Endometrial microvascular endothelial cells (primary cell): ENCODE data around the gene DNAAF1. TPM values are rescaled to one million over a fixed set of nuclear protein-coding genes. Genes with fewer than 3 reads are reported as not detected.

Experiments used
- in situ Hi-C: cut with HindIII; loops from 2 replicates; pipeline ENCODE4 v1.10.0; 2017; ENCODE audit warnings: low sequenced_read_pairs, low pct_unique_long_range_greater_than_20kb; ENCODE audit errors: inconsistent ontology term
- total RNA-seq: library from RNA; depleted of rRNA; stranded (reverse); fragments of >200 nt; gene quantifications from one replicate; pipeline ENCODE4 v1.2.3, GENCODE V29; 2015; ENCODE audit errors: inconsistent ontology term

DNAAF1 gene
- total RNA-seq, 1 donor from 2014 or later, result not detected

GRCh38 chr16:84119368-84119767 lies 25.7 kb upstream of the DNAAF1 start:
- in situ Hi-C loops, result no loop called here

- in situ Hi-C loops, result no loop called here
Measured at GRCh38 chr16:84120023-84120422, 25.1 kb upstream of the DNAAF1 start.

GRCh38 chr16:84121007-84121406 lies 24.1 kb upstream of the DNAAF1 start:
- in situ Hi-C loops, result no loop called here

- in situ Hi-C loops, result no loop called here
Measured at GRCh38 chr16:84124257-84125073, 20.6 kb upstream of the DNAAF1 start.

- in situ Hi-C loops, result no loop called here
Measured at GRCh38 chr16:84131117-84131516, 14.0 kb upstream of the DNAAF1 start.

- in situ Hi-C loops, result no loop called here
Measured at GRCh38 chr16:84132527-84133285, 12.4 kb upstream of the DNAAF1 start.

- in situ Hi-C loops, result no loop called here
Measured at GRCh38 chr16:84136331-84137125, 8.6 kb upstream of the DNAAF1 start.

- in situ Hi-C loops, result no loop called here
Measured at GRCh38 chr16:84137287-84137686, 7.8 kb upstream of the DNAAF1 start.

GRCh38 chr16:84137769-84138357 lies 7.2 kb upstream of the DNAAF1 start:
- in situ Hi-C loops, result no loop called here

GRCh38 chr16:84138500-84138823 lies 6.6 kb upstream of the DNAAF1 start:
- in situ Hi-C loops, result no loop called here

- in situ Hi-C loops, result no loop called here
Measured at GRCh38 chr16:84138824-84139627, 6.1 kb upstream of the DNAAF1 start.

- in situ Hi-C loops, result no loop called here
Measured at GRCh38 chr16:84139628-84140258, 5.4 kb upstream of the DNAAF1 start.

- in situ Hi-C loops, result no loop called here
Measured at GRCh38 chr16:84141143-84141670, 3.9 kb upstream of the DNAAF1 start.

- in situ Hi-C loops, result no loop called here
Measured at GRCh38 chr16:84143081-84143480, 2.0 kb upstream of the DNAAF1 start.

GRCh38 chr16:84143784-84144199 lies 1.3 kb upstream of the DNAAF1 start:
- in situ Hi-C loops, result no loop called here

GRCh38 chr16:84144209-84144858 lies 774 bp upstream of the DNAAF1 start:
- in situ Hi-C loops, result no loop called here

- in situ Hi-C loops, result no loop called here
Measured at GRCh38 chr16:84150926-84151325, 5.8 kb downstream of the DNAAF1 start.
